ENCODE measurements around the gene CACNA2D3. TPM values are rescaled to one million over a fixed set of nuclear protein-coding genes. Genes with fewer than 3 reads are reported as not detected.

The CACNA2D3 gene
- total RNA-seq, 1 experiment from 2014 or later = not detected

DNA sequence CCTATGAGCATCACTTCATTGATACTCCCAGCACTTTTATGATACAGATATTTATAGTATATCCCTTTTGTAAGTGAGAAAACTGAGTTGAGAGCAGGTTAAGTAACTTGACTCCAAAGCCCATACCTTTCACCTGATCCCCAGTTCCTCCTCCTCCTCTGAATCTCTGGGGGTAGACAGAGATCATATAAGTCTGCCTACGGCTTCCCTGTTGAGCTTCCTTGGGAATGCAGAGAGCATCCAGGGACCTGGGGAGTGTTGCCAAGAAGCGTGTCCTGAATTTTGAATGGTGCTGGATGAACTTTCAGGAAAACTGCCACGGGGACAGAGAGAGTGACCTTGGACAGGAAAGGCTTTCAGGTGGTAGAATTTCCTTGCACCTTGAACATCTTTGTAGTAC is 537.0 kb downstream of the CACNA2D3 start:
- no peak for DNase-seq
- POLR2A ChIA-PET = no interaction called here
- H3K27me3 ChIP-seq (replicated peaks; ENCODE audit: control insufficient read depth, insufficient read depth, low read length) = no peaks in the 10 kb centered on the region
- H3K36me3 ChIP-seq (ENCODE audit: control insufficient read depth, insufficient read depth, low read length) = no peaks in the 10 kb centered on the region
- BruUV-seq (replicated peaks) = no TSS peak
- Mint-ChIP-seq H3K36me3 (ENCODE audit: insufficient read depth, unreplicated experiment) (no peaks in the 10 kb centered on the region), H3K27ac (ENCODE audit: unreplicated experiment) (no peak overlapping the region), H3K4me3 (ENCODE audit: unreplicated experiment) (no peak overlapping the region), H3K9me3 (ENCODE audit: unreplicated experiment) (no peaks in the 10 kb centered on the region), H3K27me3 (ENCODE audit: insufficient read depth, unreplicated experiment) (peaks cover 12% of the 10 kb centered on the region), H3K4me1 (ENCODE audit: low read depth, unreplicated experiment) (no peaks in the 10 kb centered on the region)
- CTCF ChIA-PET = no interaction called here
- H3K4me1 ChIP-seq = no peaks in the 10 kb centered on the region
- no peak overlapping the region for H3K4me3 ChIP-seq (ENCODE audit: low read depth, low read length)
- no peaks in the 10 kb centered on the region for H3K9me3 ChIP-seq
- TF ChIP-seq CTCF (IDR thresholded peaks at IDR 0.05; ENCODE audit: insufficient read depth in 1 of 2, low read depth in 1 of 2, low read length in 1 of 2, severe bottlenecking in 1 of 2, unreplicated experiment in 1 of 2) = no peak
- intact Hi-C loops (cut with micrococcal nuclease; ENCODE audit: unreplicated experiment) = no loop called here

- ChIA-PET CTCF (no interaction called here), POLR2A (no interaction called here)
- Mint-ChIP-seq H3K9me3 (ENCODE audit: unreplicated experiment) (no peaks in the 10 kb centered on the region), H3K27me3 (ENCODE audit: insufficient read depth, unreplicated experiment) (peaks cover 14% of the 10 kb centered on the region), H3K36me3 (ENCODE audit: insufficient read depth, unreplicated experiment) (no peaks in the 10 kb centered on the region), H3K4me1 (ENCODE audit: low read depth, unreplicated experiment) (no peaks in the 10 kb centered on the region), H3K27ac (ENCODE audit: unreplicated experiment) (no peak overlapping the region), H3K4me3 (ENCODE audit: unreplicated experiment) (no peak overlapping the region)
- no peak for TF ChIP-seq CTCF (IDR thresholded peaks at IDR 0.05; ENCODE audit: insufficient read depth in 1 of 2, low read depth in 1 of 2, low read length in 1 of 2, severe bottlenecking in 1 of 2, unreplicated experiment in 1 of 2)
- no TSS peak for BruUV-seq (replicated peaks)
- intact Hi-C loops (cut with micrococcal nuclease; ENCODE audit: unreplicated experiment) = no loop called here
- no peak for DNase-seq
- no peaks in the 10 kb centered on the region for H3K9me3 ChIP-seq
- no peaks in the 10 kb centered on the region for H3K27me3 ChIP-seq (replicated peaks; ENCODE audit: control insufficient read depth, insufficient read depth, low read length)
- no peaks in the 10 kb centered on the region for H3K4me1 ChIP-seq
- H3K36me3 ChIP-seq (ENCODE audit: control insufficient read depth, insufficient read depth, low read length) = no peaks in the 10 kb centered on the region
- H3K4me3 ChIP-seq (ENCODE audit: low read depth, low read length) = no peak overlapping the region
Measured at GRCh38 chr3:54660714-54661132, 538.4 kb downstream of the CACNA2D3 start.

DNA sequence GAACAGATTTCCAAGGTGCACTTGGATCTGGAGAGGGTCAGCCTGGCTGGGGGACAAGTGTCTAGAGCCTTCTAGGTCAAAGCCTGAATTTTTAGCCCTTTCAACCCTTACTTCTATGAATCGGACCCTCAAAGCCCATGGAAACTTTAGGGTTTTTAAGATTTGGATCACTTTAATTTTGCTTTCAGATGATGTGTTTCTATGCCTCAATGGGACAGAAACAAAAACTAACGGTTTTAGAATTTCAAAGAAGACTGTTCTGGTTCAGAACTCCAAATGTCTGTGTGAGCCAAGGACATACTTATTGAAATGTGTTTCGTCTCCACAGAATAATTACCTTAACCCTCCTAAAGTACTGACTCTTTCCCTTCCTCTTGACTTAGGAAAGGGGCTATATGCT is 538.8 kb downstream of the CACNA2D3 start:
- BruUV-seq (replicated peaks) = no TSS peak
- H3K4me1 ChIP-seq = no peaks in the 10 kb centered on the region
- H3K27ac Mint-ChIP-seq (ENCODE audit: unreplicated experiment) = no peak overlapping the region
- intact Hi-C loops (cut with micrococcal nuclease; ENCODE audit: unreplicated experiment) = no loop called here
- TF ChIP-seq CTCF (IDR thresholded peaks at IDR 0.05; ENCODE audit: insufficient read depth in 1 of 2, low read depth in 1 of 2, low read length in 1 of 2, severe bottlenecking in 1 of 2, unreplicated experiment in 1 of 2) = no peak
- H3K27me3 Mint-ChIP-seq (ENCODE audit: insufficient read depth, unreplicated experiment) = peaks cover 12% of the 10 kb centered on the region
- ChIA-PET CTCF (no interaction called here), POLR2A (no interaction called here)
- H3K27me3 ChIP-seq (replicated peaks; ENCODE audit: control insufficient read depth, insufficient read depth, low read length) = no peaks in the 10 kb centered on the region
- no peaks in the 10 kb centered on the region for H3K9me3 ChIP-seq
- H3K9me3 Mint-ChIP-seq (ENCODE audit: unreplicated experiment) = no peaks in the 10 kb centered on the region
- no peak for DNase-seq
- H3K36me3 Mint-ChIP-seq (ENCODE audit: insufficient read depth, unreplicated experiment) = no peaks in the 10 kb centered on the region
- H3K4me3 ChIP-seq (ENCODE audit: low read depth, low read length) = no peak overlapping the region
- H3K4me1 Mint-ChIP-seq (ENCODE audit: low read depth, unreplicated experiment) = no peaks in the 10 kb centered on the region
- H3K4me3 Mint-ChIP-seq (ENCODE audit: unreplicated experiment) = no peak overlapping the region
- H3K36me3 ChIP-seq (ENCODE audit: control insufficient read depth, insufficient read depth, low read length) = no peaks in the 10 kb centered on the region

All from Caco-2 (cell line).